ENCODE data around the gene RPUSD1. TPM values are rescaled to one million over a fixed set of nuclear protein-coding genes. Genes with fewer than 3 reads are reported as not detected.
A peak's percentile ranks its signal among the peaks of the same experiment; 100 is the strongest.

Gene RPUSD1
- total and polyA plus RNA-seq, 8 donors, result 9.0 to 43.7 (median 20.1) TPM

GRCh38 chr16:830107-830870 is 42.1 kb upstream of the RPUSD1 start:
- Histone ChIP-seq H3K36me3 (no peaks in the 10 kb centered on the region), H3K4me3 (no peak overlapping the region), H3K9me3 (peaks cover 0 to 17% (median 5%) of the 10 kb centered on the region in 4 donors), H3K27me3 (peaks cover 0 to 58% (median 9%) of the 10 kb centered on the region in 3 donors), H3K27ac (no peak overlapping the region), H3K4me1 (peaks cover 0 to 4% (median 1%) of the 10 kb centered on the region in 4 donors)
- TF ChIP-seq POLR2AphosphoS5 (IDR thresholded peaks at IDR 0.05) (no peak), EP300 (IDR thresholded peaks at IDR 0.05) (no peak), POLR2A (IDR thresholded peaks at IDR 0.05) (no peak)
- TF ChIP-seq, protein P1, sequence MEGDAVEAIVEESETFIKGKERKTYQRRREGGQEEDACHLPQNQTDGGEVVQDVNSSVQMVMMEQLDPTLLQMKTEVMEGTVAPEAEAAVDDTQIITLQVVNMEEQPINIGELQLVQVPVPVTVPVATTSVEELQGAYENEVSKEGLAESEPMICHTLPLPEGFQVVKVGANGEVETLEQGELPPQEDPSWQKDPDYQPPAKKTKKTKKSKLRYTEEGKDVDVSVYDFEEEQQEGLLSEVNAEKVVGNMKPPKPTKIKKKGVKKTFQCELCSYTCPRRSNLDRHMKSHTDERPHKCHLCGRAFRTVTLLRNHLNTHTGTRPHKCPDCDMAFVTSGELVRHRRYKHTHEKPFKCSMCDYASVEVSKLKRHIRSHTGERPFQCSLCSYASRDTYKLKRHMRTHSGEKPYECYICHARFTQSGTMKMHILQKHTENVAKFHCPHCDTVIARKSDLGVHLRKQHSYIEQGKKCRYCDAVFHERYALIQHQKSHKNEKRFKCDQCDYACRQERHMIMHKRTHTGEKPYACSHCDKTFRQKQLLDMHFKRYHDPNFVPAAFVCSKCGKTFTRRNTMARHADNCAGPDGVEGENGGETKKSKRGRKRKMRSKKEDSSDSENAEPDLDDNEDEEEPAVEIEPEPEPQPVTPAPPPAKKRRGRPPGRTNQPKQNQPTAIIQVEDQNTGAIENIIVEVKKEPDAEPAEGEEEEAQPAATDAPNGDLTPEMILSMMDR (IDR thresholded peaks at IDR 0.05), result no peak
- intact Hi-C loops (cut with DNase I; ENCODE audit: low total_unique reads), result no loop called here
- 85 to 93% (median 88%) methylated on average over 37 to 43 of the region's 43 CpGs for WGBS, 5 donors
- DNase-seq, result no peak

DNA sequence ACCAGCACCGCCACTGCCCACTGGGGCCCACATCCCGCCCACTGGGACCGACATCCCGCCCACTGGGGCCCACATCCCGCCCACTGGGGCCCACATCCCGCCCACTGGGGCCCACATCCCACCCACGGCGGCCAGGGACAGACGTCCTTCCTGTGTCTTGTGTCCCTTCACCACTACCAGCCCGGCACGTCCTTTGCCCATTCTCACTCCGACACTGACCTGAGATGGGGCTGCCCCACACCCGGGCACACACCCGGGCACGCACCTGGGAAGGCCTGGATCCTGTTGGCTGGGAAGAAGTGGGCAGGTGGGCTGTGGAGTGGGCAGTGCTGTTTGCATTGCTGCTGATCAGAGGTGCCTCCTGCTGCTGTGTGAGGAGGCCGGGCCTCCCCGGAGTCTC is 40.7 kb upstream of the RPUSD1 start:
- Histone ChIP-seq H3K36me3 (no peaks in the 10 kb centered on the region), H3K27ac (no peak overlapping the region), H3K27me3 (peaks cover 0 to 72% (median 9%) of the 10 kb centered on the region in 3 donors), H3K9me3 (peaks cover 0 to 3% (median 0%) of the 10 kb centered on the region in 4 donors), H3K4me3 (no peak overlapping the region), H3K4me1 (peaks cover 0 to 9% (median 4%) of the 10 kb centered on the region in 4 donors)
- WGBS, 5 donors, result 69 to 82% (median 77%) methylated on average over 16 to 17 of the region's 17 CpGs
- TF ChIP-seq, protein P1 (IDR thresholded peaks at IDR 0.05), result no peak
- TF ChIP-seq POLR2A (IDR thresholded peaks at IDR 0.05) (no peak), EP300 (IDR thresholded peaks at IDR 0.05) (no peak), POLR2AphosphoS5 (IDR thresholded peaks at IDR 0.05) (no peak)
- intact Hi-C loops (cut with DNase I; ENCODE audit: low total_unique reads), result no loop called here
- no peak for DNase-seq

DNA sequence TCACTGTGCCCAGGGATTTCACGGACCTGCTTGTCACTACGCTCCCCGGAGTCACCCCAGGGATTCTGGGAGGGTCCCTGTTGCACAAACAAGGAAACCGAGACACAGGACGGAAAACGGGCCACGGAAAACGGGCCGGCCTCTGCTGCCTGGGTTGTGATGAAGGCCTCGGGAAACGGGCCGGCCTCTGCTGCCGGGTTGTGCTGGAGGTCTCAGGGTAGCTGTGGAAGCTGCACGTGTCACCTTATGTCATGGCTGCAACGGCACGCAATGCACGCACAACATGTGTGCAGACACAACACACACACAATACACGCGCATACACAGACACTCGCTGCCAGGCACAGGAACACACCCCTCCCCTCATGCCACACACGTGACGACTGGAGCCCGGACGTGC is 39.3 kb upstream of the RPUSD1 start:
- no peaks in the 10 kb centered on the region for H3K36me3 ChIP-seq

GRCh38 chr16:825341-826061 is 37.3 kb upstream of the RPUSD1 start:
- peaks cover 0 to 9% (median 4%) of the 10 kb centered on the region in 4 donors for H3K4me1 ChIP-seq
- H3K27ac ChIP-seq, result no peak overlapping the region
- H3K27me3 ChIP-seq, result peaks cover 0 to 73% (median 7%) of the 10 kb centered on the region in 3 donors
- H3K9me3 ChIP-seq, result no peaks in the 10 kb centered on the region
- 43 to 58% (median 51%) methylated on average over 24 to 36 of the region's 36 CpGs for WGBS, 5 donors
- H3K36me3 ChIP-seq, result no peaks in the 10 kb centered on the region
- no peak overlapping the region for H3K4me3 ChIP-seq
- TF ChIP-seq EP300 (IDR thresholded peaks at IDR 0.05) (no peak), POLR2A (IDR thresholded peaks at IDR 0.05) (no peak), POLR2AphosphoS5 (IDR thresholded peaks at IDR 0.05) (no peak)
- TF ChIP-seq, protein P1 (IDR thresholded peaks at IDR 0.05), result no peak
- peak in 1 of 2 donors; percentile 62 for DNase-seq
- intact Hi-C loops (cut with DNase I; ENCODE audit: low total_unique reads), result no loop called here

More for the DNA sequence above, 39.3 kb upstream of the RPUSD1 start:
- TF ChIP-seq POLR2AphosphoS5 (IDR thresholded peaks at IDR 0.05) (no peak), EP300 (IDR thresholded peaks at IDR 0.05) (no peak), POLR2A (IDR thresholded peaks at IDR 0.05) (no peak)
- TF ChIP-seq, protein P1 (IDR thresholded peaks at IDR 0.05), result no peak
- Histone ChIP-seq H3K27me3 (peaks cover 0 to 74% (median 9%) of the 10 kb centered on the region in 3 donors), H3K27ac (no peak overlapping the region), H3K4me1 (peaks cover 0 to 9% (median 4%) of the 10 kb centered on the region in 4 donors), H3K9me3 (no peaks in the 10 kb centered on the region), H3K4me3 (no peak overlapping the region)
- 84 to 92% (median 90%) methylated on average over 24 of the region's 24 CpGs for WGBS, 5 donors
- no peak for DNase-seq
- intact Hi-C loops (cut with DNase I; ENCODE audit: low total_unique reads), result no loop called here

Data from stomach (tissue), 9 donors.